ENCODE measurements around the gene KLHL14.

The KLHL14 gene

GRCh38 chr18:32624182-32624723 is 148.6 kb downstream of the KLHL14 start:
- no peak for TF ChIP-seq TAF1 (IDR thresholded peaks at IDR 0.05; ENCODE audit: borderline replicate concordance, low read depth, low read length)
- no peak for TF ChIP-seq POLR2AphosphoS5 (IDR thresholded peaks at IDR 0.05; ENCODE audit: low read depth, low read length)
- no peak for TF ChIP-seq POLR2A (IDR thresholded peaks at IDR 0.05; ENCODE audit: low read depth, low read length)
- DNase-seq (ENCODE audit: insufficient read length), result no peak
- no peak for FAIRE-seq

GRCh38 chr18:32623563-32623962 is 149.3 kb downstream of the KLHL14 start:
- DNase-seq (ENCODE audit: insufficient read length) (no peak), FAIRE-seq (no peak)
- TF ChIP-seq POLR2A (IDR thresholded peaks at IDR 0.05; ENCODE audit: low read depth, low read length), result no peak
- no peak for TF ChIP-seq POLR2AphosphoS5 (IDR thresholded peaks at IDR 0.05; ENCODE audit: low read depth, low read length)

Data from GM12892 (cell line).